HS-27A (cell line): ENCODE results near the gene XK.
"Not testable (repeated sequence)": the region's sequence is repeated elsewhere in the genome, so short reads cannot be mapped to it uniquely, and the experiment has no call there.

Experiments used
- DNase-seq: peaks from one replicate; pipeline ENCODE4 v3.0.0-alpha.2; 2012; ENCODE audit warnings: low read depth, missing footprints

The XK gene, protein sequence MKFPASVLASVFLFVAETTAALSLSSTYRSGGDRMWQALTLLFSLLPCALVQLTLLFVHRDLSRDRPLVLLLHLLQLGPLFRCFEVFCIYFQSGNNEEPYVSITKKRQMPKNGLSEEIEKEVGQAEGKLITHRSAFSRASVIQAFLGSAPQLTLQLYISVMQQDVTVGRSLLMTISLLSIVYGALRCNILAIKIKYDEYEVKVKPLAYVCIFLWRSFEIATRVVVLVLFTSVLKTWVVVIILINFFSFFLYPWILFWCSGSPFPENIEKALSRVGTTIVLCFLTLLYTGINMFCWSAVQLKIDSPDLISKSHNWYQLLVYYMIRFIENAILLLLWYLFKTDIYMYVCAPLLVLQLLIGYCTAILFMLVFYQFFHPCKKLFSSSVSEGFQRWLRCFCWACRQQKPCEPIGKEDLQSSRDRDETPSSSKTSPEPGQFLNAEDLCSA

GRCh38 chrX:37685381-37686359 lies at the start of gene XK:
Gene XK, plus strand, starts transcription at chrX:37685791. Its CDS starts 171 bp downstream, at chrX:37685962.
- DNase-seq, result no peak

DNA sequence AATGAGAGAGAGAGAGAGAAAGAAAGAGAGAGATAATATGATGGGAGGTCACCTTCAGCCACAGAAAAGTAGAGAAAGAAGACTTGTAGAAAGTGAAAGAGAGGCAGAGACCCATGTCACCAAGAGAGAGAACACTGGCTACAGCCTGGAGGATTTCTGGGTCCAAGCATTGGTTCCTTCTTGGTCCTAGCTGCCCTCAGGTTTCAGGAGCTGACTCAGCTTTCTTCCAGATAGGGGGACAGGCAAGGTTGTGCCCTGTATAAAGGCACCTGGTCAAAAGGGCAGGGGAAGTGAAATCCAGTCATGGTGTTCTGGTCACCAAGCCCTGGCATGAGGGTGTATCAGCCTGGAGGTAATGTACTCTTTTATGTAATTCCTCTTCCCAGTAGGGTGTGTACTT lies 47.5 kb upstream of the XK start:
- DNase-seq, result no peak

GRCh38 chrX:37640142-37640541 lies 45.4 kb upstream of the XK start:
- DNase-seq, result no peak

DNA sequence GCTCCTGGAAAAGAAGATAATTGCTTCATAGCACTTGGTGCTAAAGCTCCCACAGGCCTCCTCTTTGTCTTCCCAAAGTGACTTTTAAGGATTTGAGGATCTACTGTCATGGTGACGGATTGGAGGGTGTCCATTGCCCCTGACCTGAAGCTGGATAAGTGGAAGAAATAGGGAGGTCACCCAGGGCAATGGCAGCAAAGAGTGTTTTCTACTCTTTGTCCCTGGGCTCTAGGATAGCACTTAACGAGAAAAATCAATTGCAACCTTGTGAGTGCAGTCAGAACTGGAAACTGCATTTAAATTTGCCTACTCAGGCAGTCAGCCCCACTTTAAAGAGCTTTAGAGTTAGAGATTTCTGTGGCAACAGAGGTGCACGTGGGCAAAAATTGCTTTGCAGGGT lies 43.7 kb upstream of the XK start:
- no peak for DNase-seq

DNA sequence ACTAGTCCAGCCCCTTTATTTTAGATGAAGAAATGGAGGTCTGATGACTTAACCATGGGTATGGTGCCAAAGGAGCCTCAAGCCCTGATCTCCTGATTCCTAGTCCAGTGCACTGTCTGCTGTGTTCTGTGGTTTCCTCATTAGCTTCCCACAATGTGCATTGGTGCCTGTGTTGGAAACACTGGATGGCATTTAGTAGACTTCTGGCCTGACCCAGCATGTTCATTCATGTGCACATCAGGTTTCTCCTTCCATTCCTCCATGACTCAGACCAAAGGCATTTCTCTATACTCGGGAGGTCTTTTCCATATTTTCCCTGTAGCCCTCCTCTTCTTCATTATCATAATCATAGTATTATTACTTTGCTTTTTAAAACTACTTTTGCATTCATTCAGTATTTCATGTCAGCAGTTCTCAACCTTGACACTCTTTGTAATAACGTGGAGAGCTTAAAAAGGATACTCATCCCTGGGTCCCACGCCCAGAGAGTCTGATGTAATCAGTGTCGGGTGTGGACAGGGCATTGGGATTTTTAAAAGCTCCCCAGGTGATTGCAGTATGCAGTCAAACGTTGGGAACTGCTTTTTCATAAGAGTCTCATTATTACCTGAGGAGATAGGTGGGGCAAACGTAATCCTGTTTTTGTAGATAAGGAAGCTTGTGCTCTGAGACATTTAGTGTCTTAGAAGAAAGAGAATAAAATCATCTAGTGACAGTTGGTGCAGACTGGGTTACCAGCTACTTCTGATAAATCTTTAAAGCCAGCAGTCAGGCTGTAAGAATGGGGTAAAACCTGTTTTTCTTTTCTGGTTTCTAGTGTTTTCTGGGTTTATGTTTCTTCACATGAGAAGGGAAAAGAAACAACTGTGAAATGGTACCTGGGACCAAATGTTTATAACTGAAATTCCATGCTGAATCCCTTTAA lies 40.9 kb upstream of the XK start:
- DNase-seq, result no peak

DNA sequence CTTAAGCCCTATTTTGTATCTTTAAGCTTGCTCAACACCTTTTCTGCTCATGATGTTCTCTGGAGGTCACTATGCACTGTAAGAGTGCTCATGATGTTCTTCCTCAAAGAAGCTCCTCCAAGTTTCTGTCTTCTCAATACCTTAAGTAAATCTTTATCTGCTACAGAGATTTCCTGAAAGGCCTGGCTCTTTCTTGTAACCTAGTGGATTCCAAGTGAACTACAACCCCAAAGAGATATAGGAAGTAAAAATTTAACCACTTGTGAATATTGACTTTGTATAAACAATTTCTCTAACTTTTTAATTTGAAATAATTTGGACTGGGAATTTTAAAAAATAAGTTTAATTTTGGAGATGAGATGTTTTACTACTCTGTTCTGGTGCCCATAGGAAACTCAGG lies 39.3 kb upstream of the XK start:
- no peak for DNase-seq

- DNase-seq, result not testable (repeated sequence)
Observed at GRCh38 chrX:37650879-37651278, 34.7 kb upstream of the XK start.

- DNase-seq, result no peak
Observed at GRCh38 chrX:37651921-37652452, 33.6 kb upstream of the XK start.

GRCh38 chrX:37652589-37653231 lies 32.9 kb upstream of the XK start:
- no peak for DNase-seq

DNA sequence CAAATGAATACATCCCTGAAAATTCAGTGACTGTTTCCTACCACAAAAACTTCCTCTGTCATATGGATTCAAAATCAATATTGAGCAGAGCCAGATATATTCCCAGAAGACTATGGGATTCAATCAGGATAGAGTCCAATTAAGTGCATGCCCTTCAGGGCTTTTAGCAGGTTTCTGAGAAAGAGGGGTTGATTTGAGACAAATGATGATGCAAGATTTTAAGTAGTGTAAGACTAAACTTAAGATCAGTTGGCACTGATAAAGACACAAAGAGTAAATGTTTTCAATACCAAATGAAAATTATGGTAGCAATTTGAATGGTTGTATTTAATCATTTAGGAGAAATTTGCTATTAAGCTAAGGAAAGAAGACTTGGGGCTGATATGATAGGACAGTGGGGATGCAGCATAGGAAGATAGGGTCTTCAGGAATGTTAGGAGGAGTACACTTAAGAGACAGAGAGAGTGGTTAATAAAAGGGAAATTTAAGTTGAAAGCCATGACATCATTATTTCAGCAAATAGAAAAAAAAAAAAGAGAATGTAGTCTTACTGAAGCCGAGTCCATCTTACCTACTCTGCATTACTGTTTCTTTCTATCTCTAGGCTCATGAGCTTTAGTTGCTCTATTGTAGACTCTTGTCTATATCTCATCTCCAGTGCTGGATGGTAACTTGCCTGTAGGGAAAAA lies 32.0 kb upstream of the XK start:
- no peak for DNase-seq

DNA sequence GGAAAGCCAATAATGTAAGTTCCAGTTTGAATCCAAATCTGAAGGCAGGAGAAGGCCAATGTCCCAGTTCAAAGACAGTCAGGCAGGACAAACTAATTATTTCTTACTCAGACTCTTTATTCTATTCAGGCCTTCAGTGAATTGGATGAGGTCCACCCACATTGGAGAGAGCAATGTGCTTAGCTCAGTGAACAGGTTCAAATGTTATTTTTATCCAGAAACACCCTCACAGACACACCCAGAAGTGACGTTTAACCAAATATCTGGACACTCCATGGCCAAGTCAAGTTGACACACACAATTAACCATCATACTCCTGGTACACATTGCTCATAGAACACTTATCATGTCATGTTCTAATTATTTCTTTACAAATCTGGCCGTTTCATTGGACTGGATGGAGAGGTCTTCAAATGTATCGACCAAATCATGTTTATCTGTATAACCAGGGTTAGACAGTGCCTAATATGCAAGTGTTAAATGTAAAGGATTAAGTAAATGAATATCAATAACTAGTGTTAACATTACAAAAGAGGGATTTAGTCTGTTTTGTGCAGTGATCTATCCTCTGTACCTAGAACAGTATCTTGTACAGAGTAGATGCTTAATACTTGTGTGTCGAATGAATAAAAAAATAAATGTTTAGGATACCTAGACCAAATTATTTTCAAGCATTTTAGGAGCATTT lies 27.1 kb upstream of the XK start:
- DNase-seq, result no peak

GRCh38 chrX:37659047-37659446 lies 26.5 kb upstream of the XK start:
- no peak for DNase-seq

GRCh38 chrX:37662181-37662580 lies 23.4 kb upstream of the XK start:
- no peak for DNase-seq

DNA sequence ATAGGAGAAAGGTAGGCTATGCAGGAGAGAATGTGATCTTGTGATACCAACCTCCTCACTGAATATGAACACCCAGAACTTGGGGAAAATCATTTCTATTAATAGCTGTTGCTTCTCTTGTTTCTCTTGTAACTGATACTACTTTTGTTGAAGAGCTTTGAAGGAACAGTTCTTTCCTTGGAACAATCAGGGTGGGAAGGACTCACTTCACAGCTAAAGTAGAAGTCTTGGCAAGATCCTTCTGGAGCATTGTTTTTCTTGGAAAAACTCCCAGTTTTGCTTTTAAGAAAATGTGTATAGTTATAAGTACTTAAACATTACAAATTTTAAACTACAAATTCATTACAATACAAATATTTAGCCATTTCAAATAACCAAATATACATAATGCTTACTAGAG lies 19.1 kb upstream of the XK start:
- DNase-seq, result no peak

DNA sequence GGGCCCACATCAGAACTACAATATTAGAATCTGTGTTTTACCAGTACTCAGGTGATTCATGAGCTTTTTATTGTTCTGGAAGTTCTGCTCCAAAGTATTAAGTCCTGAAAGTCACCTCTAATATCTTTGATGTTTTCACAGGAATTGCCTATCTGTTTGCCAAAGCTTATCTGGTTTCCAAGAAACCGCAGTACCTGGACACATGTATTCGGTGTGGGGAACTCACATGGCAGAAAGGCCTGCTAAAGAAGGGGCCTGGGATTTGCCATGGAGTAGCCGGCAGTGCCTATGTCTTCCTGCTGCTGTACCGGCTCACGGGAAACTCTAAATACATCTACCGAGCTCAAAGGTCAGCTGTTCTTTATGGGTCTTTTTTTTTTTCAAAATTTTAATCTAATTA lies 18.4 kb upstream of the XK start:
- no peak for DNase-seq

DNA sequence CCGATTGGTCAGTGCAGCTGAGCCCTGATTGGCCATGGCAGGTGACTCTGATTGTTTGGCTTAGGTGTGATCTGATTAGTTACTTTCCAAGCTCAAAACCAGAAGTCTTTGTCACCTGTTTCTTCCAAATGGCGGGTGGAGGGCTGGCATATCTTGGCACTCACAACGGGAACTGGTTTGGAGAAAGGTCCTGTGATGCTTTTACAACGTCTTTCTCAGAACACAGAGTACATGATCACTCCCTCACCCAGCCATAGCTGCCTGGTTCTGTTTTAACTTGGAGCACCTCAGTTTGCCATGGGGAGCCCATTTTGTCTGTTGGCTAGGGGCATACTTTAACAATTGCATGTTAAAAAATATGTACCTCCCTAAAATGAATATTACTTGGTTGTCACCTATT lies 13.0 kb upstream of the XK start:
- DNase-seq, result no peak

GRCh38 chrX:37676811-37677210 lies 8.8 kb upstream of the XK start:
- DNase-seq, result no peak

DNA sequence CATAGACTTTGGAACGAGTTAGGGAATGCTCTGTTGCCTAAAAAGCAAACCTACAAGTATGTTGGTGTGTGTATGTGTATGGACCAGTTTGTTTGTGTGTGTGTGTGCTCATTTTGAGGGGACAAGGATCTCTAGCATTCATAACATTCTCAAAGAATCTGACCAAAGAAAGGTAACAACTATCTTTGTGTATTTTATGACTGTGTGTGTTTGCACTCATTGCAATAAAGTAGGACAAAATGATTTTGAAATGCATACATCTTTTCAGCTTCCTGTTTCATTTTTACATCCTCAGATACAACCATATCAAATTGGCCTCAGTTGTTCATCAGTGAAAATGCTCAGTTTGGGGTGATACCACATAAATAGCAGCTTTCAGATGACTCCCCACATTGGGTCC lies 8.3 kb upstream of the XK start:
- no peak for DNase-seq

DNA sequence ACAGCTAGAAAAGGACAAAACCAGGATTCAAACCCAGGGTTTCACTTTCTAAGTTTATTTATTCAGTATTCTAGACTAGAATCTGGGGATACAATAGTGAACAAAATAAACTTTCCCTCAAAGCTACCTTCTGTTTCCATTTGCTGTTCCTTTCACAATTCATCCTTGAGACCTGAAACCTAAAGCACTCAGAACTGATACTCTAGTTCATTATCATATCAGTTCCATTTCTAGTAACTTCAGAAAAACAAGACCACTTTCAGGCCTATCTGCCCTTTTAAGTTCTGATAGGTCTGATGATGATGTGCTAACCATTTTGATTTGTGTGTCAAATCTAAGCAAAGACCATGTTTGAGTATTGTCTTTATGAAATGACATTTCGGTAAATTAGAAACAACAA lies 7.8 kb upstream of the XK start:
- no peak for DNase-seq

- no peak for DNase-seq
Observed at GRCh38 chrX:37678574-37678973, 7.0 kb upstream of the XK start.
